Uterus (tissue), 4 donors: Measurements from ENCODE around the gene DAPP1. TPM values are rescaled to one million over a fixed set of nuclear protein-coding genes. Genes with fewer than 3 reads are reported as not detected.
A peak's percentile ranks its signal among the peaks of the same experiment; 100 is the strongest.

Experiments
- DNase-seq, 2 donors: peaks; one replicate each; pipeline ENCODE4 v3.0.0-alpha.2; 2019 to 2020
- H3K27ac ChIP-seq, 2 donors: fragments of 200-600 bp; sonication (generic); 1 replicate in 1 of 2; 2 replicates in 1 of 2; pipeline ENCODE4 v1.5.1; 2016 to 2018
- H3K27me3 ChIP-seq, 2 donors: fragments of 200-600 bp; sonication (generic); one replicate each; pipeline ENCODE4 v1.5.1; 2018 to 2019; ENCODE audit warnings: control low read depth in 1 of 2
- H3K36me3 ChIP-seq, 2 donors: fragments of 200-600 bp; sonication (generic); one replicate each; pipeline ENCODE4 v1.5.1; 2019; ENCODE audit warnings: control low read depth in 1 of 2
- H3K4me1 ChIP-seq, 2 donors: fragments of 200-600 bp; sonication (generic); one replicate each; pipeline ENCODE4 v1.5.1; 2018 to 2019; ENCODE audit warnings: control low read depth in 1 of 2
- H3K4me3 ChIP-seq, 2 donors: fragments of 200-600 bp; sonication (generic); 1 replicate in 1 of 2; 2 replicates in 1 of 2; pipeline ENCODE4 v1.5.1; 2018 to 2019; ENCODE audit warnings: mild to moderate bottlenecking in 1 of 2
- H3K9me3 ChIP-seq, 2 donors: fragments of 200-600 bp; sonication (generic); one replicate each; pipeline ENCODE4 v1.5.1; 2019; ENCODE audit warnings: control low read depth in 1 of 2
- POLR2A ChIP-seq, 2 donors: fragments of 450-650 bp; IDR thresholded peaks; one replicate each; pipeline ENCODE4 v1.6.1; 2016; ENCODE audit warnings: antibody characterized with exemption in 2 of 2, mild to moderate bottlenecking in 1 of 2, moderate library complexity in 1 of 2
- intact Hi-C: fragments of 100-400 bp; cut with DNase I; formaldehyde crosslinking; loops from one replicate; pipeline ENCODE4 v1.15.1; 2023; ENCODE audit warnings: low total_unique reads
- total RNA-seq, 4 donors: library from RNA; depleted of rRNA in 3 of 4; stranded (reverse); fragments of >200 nt in 3 of 4; gene quantifications; one replicate each; pipeline versions ENCODE4 v1.1.0 to v1.2.4, GENCODE V29; 2014 to 2023
- TF ChIP-seq, protein P1 (sequence below), 4 experiments: fragments of 200-600 bp in 2 of 4; fragments of 450-650 bp in 2 of 4; sonication (generic) in 2 of 4; IDR thresholded peaks; one replicate each; pipeline ENCODE4 v1.5.1; 2016 to 2019; ENCODE audit warnings: antibody characterized with exemption in 4 of 4, mild to moderate bottlenecking in 2 of 4, moderate library complexity in 1 of 4
- donor health status: DM: yes; HTN: yes; CAD: no.

Gene DAPP1
- total RNA-seq, 4 donors from 2014 or later = 1.8 to 7.2 (median 2.8) TPM

DNA sequence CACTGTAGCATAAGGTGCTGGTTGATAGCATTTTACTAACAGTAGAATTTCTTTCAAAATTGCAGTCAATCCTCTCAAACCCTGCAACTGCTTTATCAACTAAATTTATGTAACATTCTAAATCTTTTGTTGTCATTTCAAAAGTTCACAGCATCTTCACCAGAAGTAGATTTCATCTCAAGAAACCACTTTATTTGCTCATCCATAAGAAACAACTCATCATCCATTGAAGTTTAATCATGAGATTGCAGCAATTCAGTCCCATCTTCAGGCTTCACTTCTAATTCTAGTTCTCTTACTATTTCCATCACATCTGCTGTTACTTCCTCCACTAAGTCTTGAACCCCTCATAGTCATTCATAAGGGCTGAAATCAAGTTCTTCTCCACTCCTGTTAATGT lies 55.9 kb downstream of the DAPP1 start:
- no peak for DNase-seq
- H3K36me3 ChIP-seq = no peaks in the 10 kb centered on the region
- H3K9me3 ChIP-seq = no peaks in the 10 kb centered on the region
- no peaks in the 10 kb centered on the region for H3K27me3 ChIP-seq
- intact Hi-C loops = no loop called here
- peaks cover 0 to 4% of the 10 kb centered on the region in 2 donors for H3K4me1 ChIP-seq
- TF ChIP-seq POLR2A (IDR thresholded peaks at IDR 0.05) = no peak
- TF ChIP-seq, protein P1, sequence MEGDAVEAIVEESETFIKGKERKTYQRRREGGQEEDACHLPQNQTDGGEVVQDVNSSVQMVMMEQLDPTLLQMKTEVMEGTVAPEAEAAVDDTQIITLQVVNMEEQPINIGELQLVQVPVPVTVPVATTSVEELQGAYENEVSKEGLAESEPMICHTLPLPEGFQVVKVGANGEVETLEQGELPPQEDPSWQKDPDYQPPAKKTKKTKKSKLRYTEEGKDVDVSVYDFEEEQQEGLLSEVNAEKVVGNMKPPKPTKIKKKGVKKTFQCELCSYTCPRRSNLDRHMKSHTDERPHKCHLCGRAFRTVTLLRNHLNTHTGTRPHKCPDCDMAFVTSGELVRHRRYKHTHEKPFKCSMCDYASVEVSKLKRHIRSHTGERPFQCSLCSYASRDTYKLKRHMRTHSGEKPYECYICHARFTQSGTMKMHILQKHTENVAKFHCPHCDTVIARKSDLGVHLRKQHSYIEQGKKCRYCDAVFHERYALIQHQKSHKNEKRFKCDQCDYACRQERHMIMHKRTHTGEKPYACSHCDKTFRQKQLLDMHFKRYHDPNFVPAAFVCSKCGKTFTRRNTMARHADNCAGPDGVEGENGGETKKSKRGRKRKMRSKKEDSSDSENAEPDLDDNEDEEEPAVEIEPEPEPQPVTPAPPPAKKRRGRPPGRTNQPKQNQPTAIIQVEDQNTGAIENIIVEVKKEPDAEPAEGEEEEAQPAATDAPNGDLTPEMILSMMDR (IDR thresholded peaks at IDR 0.05) = no peak
- no peak overlapping the region for H3K4me3 ChIP-seq
- H3K27ac ChIP-seq = no peak overlapping the region

DNA sequence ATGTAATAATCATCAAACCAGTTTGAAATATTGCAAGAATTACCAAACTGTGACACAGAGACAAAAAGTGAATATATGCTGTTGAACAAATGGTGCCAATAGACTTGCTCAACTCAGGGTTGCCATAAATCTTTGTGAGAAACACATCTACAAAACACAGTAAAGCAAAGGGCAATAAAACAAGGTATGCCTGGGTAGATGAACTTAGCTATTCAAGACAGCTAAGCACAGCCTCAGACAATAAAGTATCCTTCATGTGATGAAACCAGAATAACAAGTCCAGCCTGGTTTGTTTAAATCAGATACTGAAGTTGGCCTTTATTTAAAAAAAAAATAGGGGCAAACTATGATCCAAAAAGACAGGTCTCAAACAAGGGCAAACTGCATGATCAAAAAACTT lies 58.4 kb downstream of the DAPP1 start:
- intact Hi-C loops = no loop called here
- DNase-seq = no peak
- H3K9me3 ChIP-seq = no peaks in the 10 kb centered on the region
- no peaks in the 10 kb centered on the region for H3K36me3 ChIP-seq
- H3K27me3 ChIP-seq = no peaks in the 10 kb centered on the region
- peak overlapping the region; percentile 22 to 73 for H3K27ac ChIP-seq
- no peak overlapping the region for H3K4me3 ChIP-seq
- TF ChIP-seq, protein P1 (IDR thresholded peaks at IDR 0.05) = no peak
- TF ChIP-seq POLR2A (IDR thresholded peaks at IDR 0.05) = no peak
- H3K4me1 ChIP-seq = peaks cover 0 to 4% of the 10 kb centered on the region in 2 donors

DNA sequence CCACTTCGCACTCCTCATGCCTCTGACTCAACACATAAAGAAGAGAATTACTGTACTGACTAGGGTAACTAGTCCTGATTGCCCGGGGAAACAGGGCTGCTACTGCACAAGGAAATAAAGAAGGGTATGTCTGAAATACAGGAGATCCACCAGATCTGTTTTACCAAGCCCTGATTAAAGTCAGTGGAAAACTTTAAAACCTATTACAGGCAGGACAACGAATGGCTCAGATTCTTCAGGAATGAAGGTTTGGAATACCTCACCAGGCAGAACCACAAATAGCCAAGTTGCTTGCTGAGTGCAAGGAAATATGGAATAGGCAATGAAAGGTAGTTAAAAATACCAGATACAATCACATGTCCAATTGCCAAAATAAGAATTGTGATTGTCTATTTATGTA lies 60.3 kb downstream of the DAPP1 start:
- intact Hi-C loops = no loop called here
- Histone ChIP-seq H3K4me3 (no peak overlapping the region), H3K9me3 (no peaks in the 10 kb centered on the region), H3K36me3 (no peaks in the 10 kb centered on the region), H3K27ac (peak overlapping the region in 1 of 2 donors; percentile 73), H3K27me3 (no peaks in the 10 kb centered on the region), H3K4me1 (peaks cover 0 to 4% of the 10 kb centered on the region in 2 donors)
- TF ChIP-seq POLR2A (IDR thresholded peaks at IDR 0.05) = no peak
- TF ChIP-seq, protein P1 (IDR thresholded peaks at IDR 0.05) = no peak
- no peak for DNase-seq

DNA sequence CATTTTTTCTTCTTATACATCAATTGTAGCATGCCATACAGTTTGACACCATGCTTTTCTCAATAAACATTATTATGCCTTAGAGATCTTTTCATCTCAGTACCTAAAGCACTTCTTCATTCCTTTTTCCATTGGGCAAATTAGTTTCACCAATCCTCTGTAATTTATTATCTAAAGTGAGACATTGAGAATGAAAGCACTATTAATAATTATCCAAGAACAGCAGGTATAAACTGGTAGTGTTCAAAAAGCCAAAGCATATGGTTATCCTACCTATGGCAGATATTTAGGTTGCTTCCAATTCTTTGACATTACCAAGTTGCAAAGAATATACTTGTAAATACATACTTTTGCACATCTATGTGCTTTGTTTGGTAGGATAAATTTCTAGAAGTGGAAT lies 62.0 kb downstream of the DAPP1 start:
- intact Hi-C loops = no loop called here
- no peak for TF ChIP-seq POLR2A (IDR thresholded peaks at IDR 0.05)
- TF ChIP-seq, protein P1 (IDR thresholded peaks at IDR 0.05) = no peak
- Histone ChIP-seq H3K9me3 (no peaks in the 10 kb centered on the region), H3K4me3 (no peak overlapping the region), H3K27ac (no peak overlapping the region), H3K4me1 (peaks cover 0 to 4% of the 10 kb centered on the region in 2 donors), H3K27me3 (no peaks in the 10 kb centered on the region), H3K36me3 (no peaks in the 10 kb centered on the region)
- DNase-seq = no peak

DNA sequence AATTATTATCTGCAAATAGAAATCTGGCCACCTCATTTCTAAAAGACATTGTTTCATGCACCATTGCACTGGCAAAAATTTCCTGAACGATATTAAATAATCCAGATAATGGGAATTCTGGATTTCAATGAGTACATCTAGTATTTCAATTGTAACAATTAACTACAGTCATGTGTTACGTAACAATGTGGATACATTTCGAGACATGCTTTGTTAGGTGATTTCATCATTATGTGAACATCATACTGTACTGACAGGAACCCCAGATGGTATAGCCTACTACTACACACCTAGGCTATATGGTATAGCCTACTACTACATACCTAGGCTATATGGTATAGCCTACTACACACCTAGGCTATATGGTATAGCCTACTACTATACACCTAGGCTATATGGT lies 62.8 kb downstream of the DAPP1 start:
- H3K27ac ChIP-seq = no peak overlapping the region
- H3K36me3 ChIP-seq = no peaks in the 10 kb centered on the region
- H3K9me3 ChIP-seq = no peaks in the 10 kb centered on the region
- H3K4me1 ChIP-seq = peaks cover 0 to 4% of the 10 kb centered on the region in 2 donors
- no peaks in the 10 kb centered on the region for H3K27me3 ChIP-seq
- intact Hi-C loops = no loop called here
- DNase-seq = no peak
- no peak for TF ChIP-seq POLR2A (IDR thresholded peaks at IDR 0.05)
- TF ChIP-seq, protein P1 (IDR thresholded peaks at IDR 0.05) = no peak
- H3K4me3 ChIP-seq = no peak overlapping the region
